Activated CD4-positive, CD25-positive, alpha-beta regulatory T cell treated with anti-CD3 and anti-CD28 coated beads, Interleukin-2, amount 50 U/mL, for 16 hours (primary cell): ENCODE data around the gene COL15A1.

Experiments
- DNase-seq: peaks from one replicate; pipeline ENCODE4 v3.0.0-alpha.2; 2020; ENCODE audit warnings: low read depth, low spot score

The COL15A1 gene

GRCh38 chr9:99037769-99038483, 94.2 kb downstream of the COL15A1 start:
- no peak for DNase-seq

GRCh38 chr9:99038484-99038820, 94.7 kb downstream of the COL15A1 start:
- no peak for DNase-seq

- DNase-seq, result no peak
Measured at GRCh38 chr9:99039505-99040182, 95.9 kb downstream of the COL15A1 start.

GRCh38 chr9:99040251-99040900, 96.7 kb downstream of the COL15A1 start:
- DNase-seq, result no peak

- DNase-seq, result no peak
Measured at GRCh38 chr9:99040911-99041582, 97.3 kb downstream of the COL15A1 start.

- DNase-seq, result no peak
Measured at GRCh38 chr9:99041618-99042017, 97.9 kb downstream of the COL15A1 start.

GRCh38 chr9:99042620-99043019, 98.9 kb downstream of the COL15A1 start:
- DNase-seq, result no peak

- no peak for DNase-seq
Measured at GRCh38 chr9:99044827-99045226, 101.1 kb downstream of the COL15A1 start.

GRCh38 chr9:99046068-99046467, 102.4 kb downstream of the COL15A1 start:
- no peak for DNase-seq

GRCh38 chr9:99046542-99047071, 102.9 kb downstream of the COL15A1 start:
- no peak for DNase-seq

- no peak for DNase-seq
Measured at GRCh38 chr9:99049228-99049627, 105.5 kb downstream of the COL15A1 start.

GRCh38 chr9:99049641-99050040, 105.9 kb downstream of the COL15A1 start:
- DNase-seq, result no peak

GRCh38 chr9:99050292-99050911, 106.7 kb downstream of the COL15A1 start:
- no peak for DNase-seq

GRCh38 chr9:99050924-99051323, 107.2 kb downstream of the COL15A1 start:
- DNase-seq, result no peak

- DNase-seq, result no peak
Measured at GRCh38 chr9:99051406-99051805, 107.7 kb downstream of the COL15A1 start.

- DNase-seq, result no peak
Measured at GRCh38 chr9:99051851-99052250, 108.1 kb downstream of the COL15A1 start.

GRCh38 chr9:99052815-99053715, 109.4 kb downstream of the COL15A1 start:
- no peak for DNase-seq

GRCh38 chr9:99054581-99054980, 110.9 kb downstream of the COL15A1 start:
- no peak for DNase-seq

- no peak for DNase-seq
Measured at GRCh38 chr9:99055384-99055783, 111.7 kb downstream of the COL15A1 start.

- no peak for DNase-seq
Measured at GRCh38 chr9:99056186-99056585, 112.5 kb downstream of the COL15A1 start.
